COLO829 (cell line): ENCODE measurements around the gene KCTD16.

ENCODE experiments used
- DNase-seq: peaks from one replicate; pipeline ENCODE4 v3.0.0; 2012; ENCODE audit warnings: low spot score

KCTD16 gene

DNA sequence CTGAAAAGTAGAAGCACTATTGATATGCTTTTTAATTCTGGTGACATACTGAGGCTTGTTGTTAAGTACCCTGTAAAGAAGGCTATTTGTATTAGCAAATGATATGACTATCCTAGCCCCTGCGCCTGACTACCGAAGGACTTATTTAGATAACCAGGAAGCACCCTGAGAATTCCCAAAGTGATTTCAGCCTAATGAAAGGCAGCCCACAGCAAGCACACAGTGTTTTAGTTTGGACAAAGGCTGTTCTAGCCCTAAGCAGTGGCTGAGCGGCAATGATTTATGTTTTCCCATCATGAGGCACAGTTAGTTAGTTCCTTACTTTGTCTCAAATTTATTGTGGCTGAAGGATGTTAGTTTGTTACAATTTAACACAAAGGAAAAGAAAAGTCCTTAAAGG is 235.3 kb downstream of the KCTD16 start:
- no peak for DNase-seq

DNA sequence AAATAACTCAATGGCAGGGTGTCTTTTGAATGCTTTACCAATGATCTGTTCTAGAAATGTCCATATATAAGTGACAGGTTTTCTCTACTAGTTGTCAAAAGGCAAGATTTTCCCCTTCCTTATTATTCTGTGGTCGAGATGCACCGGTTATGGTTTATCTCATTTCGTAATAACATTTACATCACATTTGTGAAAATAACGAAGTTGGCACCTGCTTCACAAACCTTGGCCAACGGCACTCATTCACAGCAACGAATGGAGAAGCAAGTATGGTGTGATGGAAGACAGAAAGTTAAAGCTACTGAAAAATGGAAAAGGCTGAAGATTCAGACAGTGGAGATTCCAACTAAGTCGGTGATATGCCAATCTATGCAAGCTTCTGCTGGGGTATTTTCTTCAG is 235.8 kb downstream of the KCTD16 start:
- no peak for DNase-seq

DNA sequence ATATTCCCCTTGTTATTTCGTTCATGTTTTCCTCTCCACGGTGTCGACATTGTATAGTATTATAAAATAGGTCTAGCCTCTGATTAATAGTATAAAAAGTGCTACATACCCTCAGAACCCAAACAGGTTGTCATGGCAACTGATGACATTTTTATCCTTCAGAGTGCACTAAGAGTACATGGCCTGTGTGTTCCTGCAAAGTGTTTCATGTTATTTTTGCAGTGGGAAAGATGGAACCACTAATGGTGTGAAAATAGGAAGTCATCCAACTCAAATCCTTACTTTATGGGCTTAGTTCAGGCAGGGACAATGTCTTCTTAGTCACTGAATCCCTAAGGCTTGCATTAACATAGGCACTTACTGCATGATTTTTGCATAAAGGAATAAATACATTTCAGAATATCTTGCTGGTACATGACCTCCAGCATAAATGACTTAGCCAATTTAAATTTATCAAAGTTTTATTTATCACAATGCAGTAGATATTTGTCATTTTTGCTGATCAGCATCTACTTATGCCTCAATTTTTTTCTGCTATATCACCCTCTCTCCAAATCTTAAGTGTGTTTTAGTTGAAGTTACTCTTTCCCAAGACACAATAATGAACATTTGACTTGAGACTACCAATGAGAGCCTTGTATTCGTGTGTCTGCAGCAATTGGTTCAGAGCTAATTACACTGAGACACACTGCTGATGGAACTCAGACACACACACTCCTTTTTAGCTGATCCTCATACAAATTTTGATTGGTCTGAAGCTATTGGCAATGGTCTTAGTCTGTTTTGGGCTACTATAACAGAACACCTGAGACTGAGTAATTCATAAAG is 243.7 kb downstream of the KCTD16 start:
- DNase-seq: no peak

DNA sequence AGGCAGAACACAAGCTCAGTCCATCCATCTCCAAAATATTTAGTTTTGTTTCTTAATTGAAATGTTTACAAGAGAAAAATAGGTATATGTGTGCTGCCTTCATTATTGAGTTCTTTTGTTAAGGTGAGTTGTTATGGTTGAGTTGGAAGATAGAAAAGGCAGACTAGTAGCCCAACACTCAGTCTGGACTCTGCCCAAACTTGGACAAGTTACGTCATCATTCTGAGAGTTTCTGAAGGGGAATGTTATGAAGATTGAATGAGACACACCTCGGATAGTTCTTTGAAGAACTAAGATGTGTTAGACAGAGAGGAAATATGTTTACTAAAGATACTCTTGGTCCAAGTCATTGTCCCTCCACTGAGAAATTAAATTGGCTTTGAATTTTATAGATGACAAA is 245.5 kb downstream of the KCTD16 start:
- no peak for DNase-seq

DNA sequence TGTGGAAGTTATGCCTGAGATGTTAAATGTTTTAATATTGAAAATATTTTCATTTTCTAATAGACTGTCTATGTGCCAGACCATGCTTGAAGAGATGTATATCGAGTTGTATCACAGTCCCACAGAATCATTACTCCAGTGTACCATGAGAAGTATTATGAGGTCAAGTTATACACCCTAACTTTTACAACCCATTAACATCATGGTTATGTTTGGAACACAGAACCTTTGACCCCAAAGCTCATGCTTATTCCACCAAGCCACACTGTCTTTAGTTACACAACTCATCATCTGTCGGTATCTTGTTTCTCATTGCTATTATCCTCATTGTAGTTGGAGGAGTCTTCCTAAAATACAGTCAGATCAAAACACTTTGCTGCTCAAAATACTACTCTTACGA is 248.0 kb downstream of the KCTD16 start:
- no peak for DNase-seq

DNA sequence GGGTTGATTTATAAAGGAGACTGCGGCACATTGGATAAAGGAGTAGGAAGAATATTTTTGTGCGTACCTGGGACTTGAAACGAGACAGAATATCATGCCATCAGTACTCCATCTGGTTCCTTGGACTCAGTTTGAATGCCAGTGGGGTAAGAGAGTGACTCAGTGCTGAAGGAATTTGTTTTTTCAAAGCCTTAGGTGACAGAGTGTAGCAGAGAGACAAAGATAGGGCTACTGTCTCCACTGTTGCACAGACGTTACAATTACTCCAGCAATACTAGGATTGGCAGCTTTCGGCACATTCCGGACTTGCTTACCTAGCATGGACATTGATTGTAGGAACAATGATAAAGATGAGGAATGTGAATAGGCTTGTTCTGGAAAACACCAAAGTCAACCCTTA is 250.7 kb downstream of the KCTD16 start:
- DNase-seq: no peak

DNA sequence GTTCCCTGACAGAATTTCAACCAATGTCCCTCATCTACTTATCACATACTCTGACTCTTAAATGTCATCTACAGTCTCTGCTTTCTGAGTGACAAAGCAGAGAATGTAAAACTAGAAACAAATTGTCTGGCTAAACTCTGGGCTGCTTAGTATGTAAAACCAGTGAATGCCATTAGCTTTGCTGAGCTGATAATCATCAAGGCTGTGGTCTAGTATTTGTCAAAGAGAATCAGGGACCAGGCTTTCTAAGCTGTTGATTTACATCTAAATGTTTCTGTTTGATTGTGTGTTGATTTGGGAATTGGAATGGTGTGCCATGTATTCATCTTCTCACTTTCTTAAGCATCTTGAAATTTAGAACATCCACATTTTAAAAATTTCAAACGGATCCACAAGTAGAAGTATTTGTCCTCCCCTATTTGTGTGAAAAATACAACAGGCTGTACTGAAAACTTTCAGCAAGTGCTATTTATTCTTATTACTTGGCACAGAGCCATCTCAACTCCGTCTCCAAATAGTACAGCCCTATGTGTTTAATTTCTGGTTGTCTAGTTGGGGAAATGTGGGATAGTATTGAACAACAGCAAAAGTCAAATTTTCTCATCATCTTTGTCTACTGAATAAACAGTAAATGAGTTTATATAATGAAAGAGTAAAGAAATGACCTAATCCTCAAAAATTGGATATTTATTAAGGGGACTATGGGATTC is 251.5 kb downstream of the KCTD16 start:
- DNase-seq: no peak

DNA sequence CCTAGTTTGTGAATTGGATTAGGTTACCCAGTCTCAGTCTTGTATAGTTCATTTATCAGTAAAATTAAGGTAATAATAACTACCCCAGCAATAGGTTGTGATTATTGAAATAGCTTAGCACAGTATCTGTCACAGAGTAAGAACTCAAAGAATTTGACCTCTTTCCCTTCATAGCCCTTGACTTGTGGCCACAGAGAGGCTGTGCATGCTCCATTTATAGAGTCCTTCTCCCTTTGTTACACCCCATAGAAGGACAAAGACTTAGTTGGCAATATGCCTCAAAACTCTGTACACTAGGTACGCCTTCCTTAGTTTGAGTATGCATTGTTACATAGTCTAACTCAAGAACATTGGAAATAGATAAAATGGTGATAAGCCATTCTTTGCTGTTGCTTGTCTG is 257.2 kb downstream of the KCTD16 start:
- no peak for DNase-seq

DNA sequence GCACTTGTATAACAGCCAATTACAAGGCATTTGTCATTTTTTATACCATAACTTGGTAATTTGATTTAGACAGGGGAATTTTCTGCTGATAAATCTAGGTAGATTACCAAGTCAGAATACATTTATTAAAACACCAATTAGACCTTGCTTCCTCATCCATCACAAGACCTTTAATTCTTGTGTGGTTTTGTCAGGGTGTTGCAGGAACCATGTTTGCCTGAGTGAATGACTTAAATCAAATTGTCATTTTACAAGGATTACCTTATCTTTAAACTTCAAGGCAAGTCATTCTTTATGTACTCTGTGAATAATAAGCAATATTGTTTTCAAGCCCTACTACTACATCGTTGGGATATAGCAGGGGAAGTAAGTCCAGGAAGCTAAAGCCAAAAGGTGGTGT is 257.7 kb downstream of the KCTD16 start:
- no peak for DNase-seq

DNA sequence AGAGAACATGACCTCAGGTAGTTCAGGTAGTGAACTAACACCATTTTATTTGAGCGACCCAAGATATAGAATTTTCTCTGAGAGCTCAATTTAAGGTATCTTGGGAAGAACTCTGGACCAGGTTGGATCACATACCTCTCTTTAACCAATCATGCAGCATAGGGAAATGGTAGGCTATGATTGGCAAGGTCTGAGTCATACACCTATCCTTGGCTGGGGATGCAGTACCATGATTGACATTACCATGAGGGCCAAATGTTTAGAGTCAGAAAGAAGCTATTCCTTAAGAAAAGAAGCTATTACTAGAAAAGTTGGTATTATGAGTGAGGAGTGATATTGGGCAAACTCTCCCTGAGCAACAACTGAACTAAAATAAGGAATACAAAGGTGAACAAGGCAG is 258.7 kb downstream of the KCTD16 start:
- DNase-seq: no peak

DNA sequence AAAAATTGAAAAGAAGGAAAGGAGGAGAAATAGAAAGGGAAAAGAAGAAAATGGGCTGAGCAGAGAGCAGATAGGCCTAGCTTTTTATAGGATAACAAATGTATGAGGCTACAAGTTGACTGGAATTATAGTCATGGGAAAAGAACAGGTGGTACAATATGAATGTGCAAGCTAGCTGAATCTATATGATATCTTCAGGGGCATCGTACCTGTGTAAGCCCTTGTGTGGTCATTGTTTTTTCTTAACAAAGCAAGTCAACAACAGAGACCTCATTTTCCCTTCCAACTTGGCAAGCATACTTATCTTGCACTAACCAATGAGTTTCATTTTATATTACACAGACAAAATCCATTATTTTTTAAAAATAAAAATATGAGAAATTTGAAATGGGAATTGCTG is 259.2 kb downstream of the KCTD16 start:
- DNase-seq: no peak

DNA sequence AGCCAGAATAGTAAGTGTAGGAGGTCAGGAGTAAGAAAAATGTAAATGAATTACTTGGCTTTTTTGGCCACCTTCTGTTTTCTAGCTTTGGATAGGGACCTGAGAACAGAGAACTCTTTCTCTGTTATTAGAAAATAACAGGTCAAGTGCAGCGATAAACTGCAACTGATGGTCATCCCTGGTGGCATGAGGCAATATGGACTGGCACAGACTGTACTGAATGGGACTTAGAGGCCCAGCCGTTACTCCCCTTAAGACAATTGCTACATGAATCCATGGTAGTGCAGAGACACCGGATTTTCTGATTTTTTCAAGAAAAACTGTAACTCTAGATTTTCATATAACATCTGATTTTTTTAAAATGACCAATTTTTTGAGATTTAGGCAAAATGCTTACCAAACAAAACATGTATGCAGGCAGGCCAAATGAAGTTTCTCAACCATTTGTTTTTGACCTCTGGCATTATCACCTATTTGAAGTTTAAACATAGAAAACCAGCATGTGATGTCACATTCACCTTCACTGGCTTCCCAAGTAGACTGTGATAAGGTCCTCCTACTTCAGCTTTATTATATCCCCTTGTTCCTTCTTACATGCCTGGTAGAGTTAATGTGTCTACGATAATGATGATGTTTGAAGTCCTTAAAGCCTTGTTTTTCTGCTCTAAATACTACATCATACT is 262.6 kb downstream of the KCTD16 start:
- DNase-seq: no peak

DNA sequence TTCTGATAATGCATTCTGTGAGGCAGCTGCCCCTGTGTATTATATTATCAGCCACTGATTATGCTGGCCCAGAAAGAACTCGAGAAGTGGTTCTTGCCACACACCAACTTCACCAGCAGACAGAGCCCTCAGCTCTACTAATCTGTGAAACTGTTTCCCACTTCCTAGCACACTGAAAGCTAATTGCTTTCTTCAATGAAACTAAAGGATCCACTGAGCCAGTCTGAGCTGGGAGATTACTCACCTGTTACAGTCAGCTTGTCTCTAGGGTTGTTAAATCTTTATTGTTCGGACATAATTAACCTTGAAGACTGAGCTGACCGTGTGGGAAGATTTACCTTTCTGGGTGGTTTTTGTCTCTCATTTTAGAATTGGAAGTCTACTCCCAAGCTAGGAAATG is 263.2 kb downstream of the KCTD16 start:
- DNase-seq: no peak

DNA sequence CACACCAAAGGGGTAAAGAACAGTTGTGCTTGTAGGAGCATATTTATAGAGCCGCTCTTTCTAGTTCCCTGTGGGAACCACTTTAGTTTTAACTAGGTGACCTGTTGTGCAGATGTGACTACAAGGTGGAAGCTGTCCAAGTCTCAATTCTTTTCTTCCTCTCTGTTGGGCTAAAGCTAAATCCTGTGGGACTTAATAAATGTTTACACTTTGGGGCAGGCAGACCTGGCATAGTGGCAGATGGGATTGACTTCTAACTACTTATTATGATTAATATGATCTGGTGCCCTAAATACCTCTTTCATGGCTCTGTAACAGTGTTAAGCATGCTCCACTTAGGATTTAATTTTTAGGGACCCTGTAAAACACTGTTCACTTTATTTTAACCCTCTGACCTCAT is 265.3 kb downstream of the KCTD16 start:
- DNase-seq: no peak

DNA sequence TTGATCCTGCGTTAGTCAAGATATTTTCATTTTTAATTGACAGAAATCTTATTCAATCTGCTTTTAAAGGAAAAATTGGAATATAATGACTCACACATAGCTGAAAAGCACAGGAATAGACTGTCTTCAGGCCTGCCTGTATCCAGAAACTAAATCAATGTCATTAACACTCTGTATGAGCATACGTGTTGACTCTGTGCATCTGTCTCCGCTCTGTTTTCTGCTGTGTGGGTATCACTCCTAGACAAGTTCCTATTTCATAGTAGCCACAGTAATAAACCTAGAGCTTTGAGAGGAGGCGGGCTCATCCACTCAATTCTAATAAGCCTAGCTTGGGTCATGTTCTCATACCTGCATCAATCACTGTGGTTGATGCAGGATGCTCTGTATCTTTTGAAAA is 267.6 kb downstream of the KCTD16 start:
- no peak for DNase-seq

DNA sequence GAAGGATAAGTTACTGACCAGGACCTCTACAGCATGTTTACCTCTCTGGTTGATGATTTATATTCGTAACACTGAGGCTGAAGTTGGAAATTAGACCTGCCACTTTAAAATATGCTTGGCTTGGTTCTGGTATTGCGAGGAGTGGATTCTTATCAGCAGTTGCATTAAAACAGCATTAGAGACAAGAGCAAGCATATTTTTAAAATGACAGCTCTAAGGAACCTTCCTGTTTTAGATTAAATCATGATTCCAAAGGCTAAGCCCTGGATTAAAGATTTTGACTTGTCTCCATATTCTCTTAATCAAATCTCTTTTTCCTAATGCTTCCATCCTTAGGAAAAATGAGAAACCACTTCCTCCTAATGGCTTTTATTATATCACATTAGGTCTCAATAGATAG is 277.8 kb downstream of the KCTD16 start:
- DNase-seq: no peak

DNA sequence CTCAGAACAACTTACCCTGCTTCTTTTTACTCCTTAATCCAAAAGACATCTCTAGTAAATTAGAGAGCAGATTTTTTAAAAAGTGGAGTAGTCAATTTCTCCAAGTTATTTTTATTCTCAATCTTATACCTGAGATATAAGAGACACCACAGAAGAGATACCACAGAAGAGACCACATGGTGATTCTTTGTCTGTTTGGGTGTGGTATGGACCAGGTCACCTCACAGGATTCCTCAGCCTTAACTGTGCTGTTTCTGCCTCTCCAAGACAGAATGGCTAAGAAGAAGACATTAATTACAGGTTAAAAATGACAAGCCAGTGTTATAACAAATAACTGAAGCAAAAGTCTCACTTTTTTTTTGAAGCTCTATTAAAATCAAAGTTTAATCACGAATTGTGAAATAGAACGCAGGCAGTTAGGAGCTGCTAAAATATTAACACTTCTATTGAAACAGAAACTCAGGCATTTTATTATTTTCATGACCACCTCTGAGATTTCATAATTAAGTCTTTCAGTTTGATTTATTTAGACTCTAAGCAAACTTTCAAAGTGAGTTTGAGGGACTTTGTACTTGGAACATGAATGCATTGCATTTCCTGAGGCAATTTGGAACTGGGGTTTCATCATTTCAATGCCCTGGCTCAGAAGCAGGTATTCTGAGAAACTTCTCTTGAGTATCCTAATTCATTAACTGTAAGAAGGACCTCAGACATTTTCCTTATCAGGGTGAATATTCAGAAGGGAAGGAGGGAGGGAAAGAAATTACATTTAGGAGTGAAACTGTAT is 280.7 kb downstream of the KCTD16 start:
- no peak for DNase-seq

DNA sequence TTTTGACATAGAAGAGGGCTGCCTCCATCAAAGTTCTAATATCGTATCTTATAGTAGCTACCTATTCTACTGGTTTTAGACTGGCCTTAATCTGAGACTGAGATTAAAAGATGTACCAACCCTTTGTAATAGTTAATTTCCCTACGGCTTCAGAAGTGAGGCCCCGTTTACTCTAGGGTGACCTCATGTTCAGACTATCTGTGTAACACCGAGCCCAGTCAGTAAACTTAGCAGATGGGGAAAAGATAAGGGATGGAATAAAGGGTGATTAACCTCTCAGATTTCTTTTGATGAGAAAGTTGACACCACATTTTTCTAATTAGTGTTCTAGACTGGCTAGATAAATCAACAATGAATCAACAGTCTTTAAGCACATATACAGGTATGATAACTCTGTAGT is 283.1 kb downstream of the KCTD16 start:
- DNase-seq: no peak

DNA sequence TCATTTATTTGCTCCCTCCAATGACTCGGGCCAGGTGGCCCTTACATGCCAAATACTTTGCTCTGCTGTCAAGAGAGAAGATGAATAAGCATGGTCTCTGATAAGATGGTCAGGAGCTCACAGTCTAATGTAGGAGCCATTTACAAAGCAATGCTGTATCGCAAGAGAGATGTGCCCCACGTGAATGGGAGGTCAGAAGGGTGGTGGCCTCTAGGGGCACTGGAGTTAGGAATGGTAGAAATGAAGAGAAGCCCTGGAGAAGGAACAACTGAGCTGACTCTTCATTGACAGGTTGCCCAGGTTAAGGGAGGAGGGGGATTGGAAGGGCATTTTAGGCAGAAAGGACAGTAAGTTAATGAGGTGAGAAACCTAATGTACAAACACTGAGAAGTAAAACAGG is 286.5 kb downstream of the KCTD16 start:
- no peak for DNase-seq

DNA sequence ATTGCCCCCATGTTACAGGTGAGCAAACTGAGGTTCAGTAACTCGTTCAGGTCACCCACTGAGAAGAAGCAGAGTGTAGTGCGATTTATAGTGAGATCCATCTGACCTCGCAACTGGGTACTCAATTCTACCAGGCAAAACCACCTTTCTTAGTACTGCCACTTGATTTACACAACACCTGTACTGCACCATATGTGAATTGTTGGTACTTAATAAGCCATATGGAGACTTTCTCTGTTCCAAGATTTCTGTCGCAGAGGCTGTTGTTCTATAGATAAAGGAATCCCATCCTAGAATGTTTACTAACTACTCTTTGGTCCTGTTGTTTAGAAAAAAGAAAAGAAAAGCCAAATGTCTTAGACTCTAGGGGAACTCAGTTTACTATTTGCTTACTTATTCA is 287.5 kb downstream of the KCTD16 start:
- DNase-seq: no peak

DNA sequence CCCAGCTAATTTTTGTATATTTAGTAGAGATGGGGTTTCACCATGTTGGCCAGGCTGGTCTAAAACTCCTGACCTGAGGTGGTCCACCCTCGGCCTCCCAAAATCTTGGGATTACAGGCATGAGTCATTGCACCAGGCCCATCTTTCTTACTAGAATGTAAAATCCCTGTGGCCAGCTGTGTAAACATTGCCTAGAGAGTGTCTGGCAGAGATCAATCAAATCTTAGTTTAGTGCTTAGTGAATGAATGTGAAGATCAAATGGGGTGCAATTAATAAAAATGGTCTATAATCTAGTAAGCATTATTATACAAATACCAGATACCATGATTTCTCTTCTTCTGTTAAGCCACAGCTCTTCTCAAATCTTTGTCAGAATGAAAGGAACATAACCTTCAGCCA is 289.9 kb downstream of the KCTD16 start:
- DNase-seq: no peak

DNA sequence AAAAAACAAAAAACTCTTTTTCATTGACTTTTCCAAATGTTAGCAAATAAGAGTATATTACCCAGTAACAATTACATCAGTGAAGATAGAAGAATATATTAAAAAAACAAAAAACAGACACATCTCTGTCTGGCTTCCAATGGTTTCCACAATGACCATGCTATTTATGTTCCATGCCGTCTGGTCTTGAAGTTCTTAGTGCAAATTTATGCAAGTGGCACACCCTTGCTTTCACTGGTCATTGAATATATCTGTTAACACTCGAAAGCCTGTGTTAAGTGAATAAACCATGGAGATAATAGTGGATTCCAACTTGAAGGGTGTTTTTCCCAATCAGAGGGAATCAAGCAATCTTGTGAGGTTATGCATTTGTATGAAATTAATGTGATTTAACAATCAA is 291.9 kb downstream of the KCTD16 start:
- no peak for DNase-seq
